ENCODE measurements around the gene TANC1.

Gene TANC1

GRCh38 chr2:159148901-159149300, 180.5 kb downstream of the TANC1 start:
- no peak for DNase-seq

GRCh38 chr2:159149747-159150146, 181.3 kb downstream of the TANC1 start:
- DNase-seq, result no peak

- no peak for DNase-seq
Observed at GRCh38 chr2:159150280-159150746, 181.9 kb downstream of the TANC1 start.

- DNase-seq, result no peak
Observed at GRCh38 chr2:159151198-159152127, 183.0 kb downstream of the TANC1 start.

- DNase-seq, result no peak
Observed at GRCh38 chr2:159152128-159152778, 183.8 kb downstream of the TANC1 start.

GRCh38 chr2:159153063-159153462, 184.6 kb downstream of the TANC1 start:
- no peak for DNase-seq

- DNase-seq, result no peak
Observed at GRCh38 chr2:159153463-159153862, 185.0 kb downstream of the TANC1 start.

GRCh38 chr2:159153951-159154350, 185.5 kb downstream of the TANC1 start:
- no peak for DNase-seq

- DNase-seq, result no peak
Observed at GRCh38 chr2:159154366-159154765, 185.9 kb downstream of the TANC1 start.

GRCh38 chr2:159155320-159155719, 186.9 kb downstream of the TANC1 start:
- DNase-seq, result no peak

- no peak for DNase-seq
Observed at GRCh38 chr2:159155791-159156190, 187.4 kb downstream of the TANC1 start.

- DNase-seq, result no peak
Observed at GRCh38 chr2:159156834-159157233, 188.4 kb downstream of the TANC1 start.

- DNase-seq, result no peak
Observed at GRCh38 chr2:159157361-159158209, 189.1 kb downstream of the TANC1 start.

GRCh38 chr2:159160412-159160811, 192.0 kb downstream of the TANC1 start:
- DNase-seq, result no peak

- no peak for DNase-seq
Observed at GRCh38 chr2:159160954-159161353, 192.5 kb downstream of the TANC1 start.

- DNase-seq, result no peak
Observed at GRCh38 chr2:159163930-159164329, 195.5 kb downstream of the TANC1 start.

GRCh38 chr2:159164457-159164911, 196.0 kb downstream of the TANC1 start:
- no peak for DNase-seq

GRCh38 chr2:159165048-159165447, 196.6 kb downstream of the TANC1 start:
- no peak for DNase-seq

GRCh38 chr2:159168707-159169106, 200.3 kb downstream of the TANC1 start:
- no peak for DNase-seq

- DNase-seq, result no peak
Observed at GRCh38 chr2:159169187-159169586, 200.7 kb downstream of the TANC1 start.

GRCh38 chr2:159172403-159172802, 204.0 kb downstream of the TANC1 start:
- DNase-seq, result no peak

- no peak for DNase-seq
Observed at GRCh38 chr2:159174759-159175158, 206.3 kb downstream of the TANC1 start.

- no peak for DNase-seq
Observed at GRCh38 chr2:159175182-159175581, 206.7 kb downstream of the TANC1 start.
